ENCODE results near the gene LMAN1L.

DNA sequence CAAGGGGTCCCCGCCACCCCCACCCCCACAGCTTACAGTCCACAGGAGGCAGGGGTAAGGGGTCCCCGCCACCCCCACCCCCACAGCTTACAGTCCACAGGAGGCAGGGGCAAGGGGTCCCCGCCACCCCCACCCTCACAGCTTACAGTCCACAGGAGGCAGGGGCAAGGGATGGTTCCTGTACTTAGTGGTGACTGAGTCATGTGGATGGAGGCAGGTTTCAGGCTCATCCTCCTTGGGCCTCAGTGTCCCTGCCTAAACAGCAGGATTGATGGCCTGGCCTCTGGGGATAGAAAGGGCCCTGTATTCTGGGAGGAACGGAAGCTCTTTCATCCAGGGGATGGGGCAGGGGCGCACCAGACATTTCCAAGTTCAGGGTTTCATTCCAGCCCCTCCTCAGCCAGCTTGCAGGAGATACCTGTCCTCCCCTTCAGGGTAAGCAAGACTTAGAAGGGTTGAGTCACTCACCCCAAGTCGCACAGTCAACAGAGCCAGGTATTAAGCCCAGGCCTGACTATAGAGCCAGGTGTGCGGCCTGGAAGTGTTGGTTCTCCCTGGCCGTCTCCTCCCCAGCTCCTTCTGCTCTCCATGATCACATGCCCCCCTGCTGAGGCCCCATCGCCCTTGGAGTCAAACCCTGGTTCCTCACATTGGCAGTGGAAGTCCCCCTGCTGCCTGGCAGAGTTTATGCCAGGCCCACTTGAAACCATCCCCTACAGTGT is 18.2 kb upstream of the LMAN1L start:
- no peak for TF ChIP-seq POLR2AphosphoS5 (IDR thresholded peaks at IDR 0.05; ENCODE audit: borderline replicate concordance, low read depth, low read length)
- TF ChIP-seq EZH2 (IDR thresholded peaks at IDR 0.05), result no peak

All from SK-N-MC (cell line).